ENCODE data around the gene NRXN2.

DNA sequence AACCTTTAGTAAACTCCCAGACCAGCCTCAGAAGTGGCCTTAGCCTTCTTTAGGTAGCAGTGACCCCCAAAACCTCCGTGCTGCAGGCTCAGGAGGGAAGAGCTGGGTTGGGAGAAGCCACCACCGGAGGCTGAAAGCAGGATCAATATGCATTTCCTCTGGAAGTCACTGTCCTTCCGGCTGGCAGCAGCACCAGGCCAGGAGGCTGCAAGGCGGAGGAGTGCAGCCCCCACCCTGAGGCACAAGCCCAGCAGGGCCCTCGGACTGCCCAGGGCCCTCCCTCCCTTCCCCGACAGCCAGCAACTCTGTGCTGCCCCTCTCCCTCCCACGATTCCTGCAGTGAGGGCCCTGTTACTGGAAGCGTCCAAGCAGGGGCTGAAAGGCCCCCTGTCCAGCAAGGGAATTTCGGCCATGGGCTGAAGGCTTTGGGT lies 3.2 kb upstream of the NRXN2 start:
- TF ChIP-seq, protein P1, sequence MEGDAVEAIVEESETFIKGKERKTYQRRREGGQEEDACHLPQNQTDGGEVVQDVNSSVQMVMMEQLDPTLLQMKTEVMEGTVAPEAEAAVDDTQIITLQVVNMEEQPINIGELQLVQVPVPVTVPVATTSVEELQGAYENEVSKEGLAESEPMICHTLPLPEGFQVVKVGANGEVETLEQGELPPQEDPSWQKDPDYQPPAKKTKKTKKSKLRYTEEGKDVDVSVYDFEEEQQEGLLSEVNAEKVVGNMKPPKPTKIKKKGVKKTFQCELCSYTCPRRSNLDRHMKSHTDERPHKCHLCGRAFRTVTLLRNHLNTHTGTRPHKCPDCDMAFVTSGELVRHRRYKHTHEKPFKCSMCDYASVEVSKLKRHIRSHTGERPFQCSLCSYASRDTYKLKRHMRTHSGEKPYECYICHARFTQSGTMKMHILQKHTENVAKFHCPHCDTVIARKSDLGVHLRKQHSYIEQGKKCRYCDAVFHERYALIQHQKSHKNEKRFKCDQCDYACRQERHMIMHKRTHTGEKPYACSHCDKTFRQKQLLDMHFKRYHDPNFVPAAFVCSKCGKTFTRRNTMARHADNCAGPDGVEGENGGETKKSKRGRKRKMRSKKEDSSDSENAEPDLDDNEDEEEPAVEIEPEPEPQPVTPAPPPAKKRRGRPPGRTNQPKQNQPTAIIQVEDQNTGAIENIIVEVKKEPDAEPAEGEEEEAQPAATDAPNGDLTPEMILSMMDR (IDR thresholded peaks at IDR 0.05), result no peak
- TF ChIP-seq EZH2 (IDR thresholded peaks at IDR 0.05), result no peak
